Dedifferentiated amniotic fluid mesenchymal stem cell (primary cell): Measurements from ENCODE around the gene CFAP161.
"Not testable (repeated sequence)": the region's sequence is repeated elsewhere in the genome, so short reads cannot be mapped to it uniquely, and the experiment has no call there.

Source experiments
- DNase-seq: peaks from one replicate; pipeline ENCODE4 v3.0.0-alpha.2; 2016; ENCODE audit errors: extremely low spot score

Gene CFAP161

GRCh38 chr15:81157939-81158223 lies 23.8 kb downstream of the CFAP161 start:
- no peak for DNase-seq

- not testable (repeated sequence) for DNase-seq
Observed at GRCh38 chr15:81158561-81158960, 24.5 kb downstream of the CFAP161 start.

- DNase-seq, result peak; percentile 93
Observed at GRCh38 chr15:81160312-81161159, 26.5 kb downstream of the CFAP161 start.

DNA sequence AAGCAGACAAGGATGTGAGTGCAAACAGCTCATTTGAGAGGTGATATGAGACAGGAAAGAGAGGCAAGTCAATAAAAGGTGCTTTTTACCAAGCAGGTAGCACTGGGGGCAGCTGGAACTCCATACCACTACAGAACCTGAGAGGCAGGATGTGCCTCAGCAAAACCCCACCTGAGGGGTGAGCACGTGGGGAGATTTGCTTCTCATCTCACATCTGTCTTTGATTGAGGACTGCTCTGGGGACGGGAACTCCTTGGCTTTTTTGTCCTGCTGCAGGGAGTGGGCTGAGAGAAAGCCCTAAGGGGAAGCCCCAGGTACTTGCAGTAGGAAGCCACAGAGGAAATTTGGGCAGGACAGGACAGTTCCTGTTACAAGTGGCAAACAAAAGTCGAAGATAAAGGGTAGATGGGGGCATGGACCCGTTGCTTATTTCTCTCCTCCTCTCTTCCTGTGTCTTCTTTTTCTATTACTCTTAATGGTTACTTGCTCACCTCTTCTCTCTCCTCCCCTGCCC lies 27.1 kb downstream of the CFAP161 start:
- no peak for DNase-seq

GRCh38 chr15:81161851-81162250 lies 27.8 kb downstream of the CFAP161 start:
- DNase-seq, result no peak

GRCh38 chr15:81163961-81164800 lies 30.1 kb downstream of the CFAP161 start:
- DNase-seq, result peak; percentile 83

DNA sequence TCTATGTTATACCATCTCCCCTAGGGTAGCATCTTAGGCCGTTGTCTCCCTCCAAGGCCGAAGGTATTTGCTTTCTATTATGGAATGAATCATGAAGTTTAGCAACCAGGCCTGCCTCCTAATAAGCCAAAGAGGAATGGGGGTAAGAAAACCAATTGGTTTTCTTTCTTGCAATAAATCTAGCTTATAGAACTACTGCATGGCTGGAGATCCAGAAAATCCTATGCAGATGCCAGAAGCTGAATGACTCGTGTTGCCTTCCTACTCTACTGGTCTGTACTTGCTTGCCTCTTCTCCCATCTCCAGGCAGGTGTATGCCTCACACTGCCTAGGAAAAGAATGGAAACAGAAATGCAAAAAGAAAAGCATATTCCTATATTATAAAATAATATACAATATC lies 31.5 kb downstream of the CFAP161 start:
- DNase-seq, result no peak

DNA sequence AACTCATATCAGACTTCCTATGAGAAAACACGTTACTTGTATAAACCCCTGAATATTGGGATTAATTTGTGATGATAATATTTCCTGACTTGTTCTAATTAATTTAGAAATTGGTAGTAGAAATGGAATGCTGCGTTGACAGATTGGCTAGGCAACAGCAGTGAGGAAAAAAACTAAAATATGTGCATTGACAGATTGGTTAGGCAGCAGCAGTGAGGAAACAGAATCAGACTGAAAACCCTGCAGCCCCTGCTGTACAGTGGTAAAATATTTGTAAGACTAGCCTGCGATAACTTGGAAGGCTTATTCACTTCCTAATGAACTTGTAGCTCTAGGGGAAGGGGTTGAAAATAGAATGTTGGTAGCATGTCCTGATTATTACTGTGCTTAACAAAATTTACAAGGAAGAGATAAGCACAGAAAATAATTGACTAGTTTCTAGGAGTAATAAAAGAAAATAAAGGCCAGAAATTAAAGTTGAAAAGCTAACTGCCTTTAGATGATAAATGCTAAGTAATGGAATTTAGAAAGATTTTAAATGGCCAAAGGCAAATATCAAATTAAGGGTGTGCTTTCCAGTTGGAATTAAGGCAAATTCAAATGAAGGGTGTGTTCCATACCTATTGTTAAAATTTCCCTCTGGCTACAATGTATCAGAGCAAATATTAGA lies 32.7 kb downstream of the CFAP161 start:
- no peak for DNase-seq

DNA sequence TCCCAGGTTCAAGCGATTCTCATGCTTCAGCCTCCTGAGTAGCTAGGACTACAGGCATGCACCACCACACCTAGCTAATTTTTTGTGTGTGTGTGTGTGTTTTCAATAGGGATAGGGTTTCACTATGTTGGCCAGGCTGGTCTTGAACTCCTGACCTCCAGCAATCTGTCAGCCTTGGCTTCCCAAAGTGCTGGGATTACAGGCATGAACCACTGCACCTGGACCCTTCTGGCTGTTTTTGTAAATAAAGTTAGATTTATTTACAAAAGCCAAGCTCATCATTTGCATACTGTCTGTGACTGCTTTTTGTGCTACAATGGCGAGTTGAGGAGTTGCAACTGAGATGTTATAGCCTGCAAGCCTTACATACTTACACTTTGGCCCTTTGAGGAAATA lies 34.1 kb downstream of the CFAP161 start:
- DNase-seq, result no peak

- DNase-seq, result no peak
Observed at GRCh38 chr15:81168644-81169043, 34.6 kb downstream of the CFAP161 start.

GRCh38 chr15:81170511-81170910 lies 36.4 kb downstream of the CFAP161 start:
- no peak for DNase-seq

GRCh38 chr15:81171286-81171685 lies 37.2 kb downstream of the CFAP161 start:
- no peak for DNase-seq

- no peak for DNase-seq
Observed at GRCh38 chr15:81174125-81174791, 40.2 kb downstream of the CFAP161 start.

DNA sequence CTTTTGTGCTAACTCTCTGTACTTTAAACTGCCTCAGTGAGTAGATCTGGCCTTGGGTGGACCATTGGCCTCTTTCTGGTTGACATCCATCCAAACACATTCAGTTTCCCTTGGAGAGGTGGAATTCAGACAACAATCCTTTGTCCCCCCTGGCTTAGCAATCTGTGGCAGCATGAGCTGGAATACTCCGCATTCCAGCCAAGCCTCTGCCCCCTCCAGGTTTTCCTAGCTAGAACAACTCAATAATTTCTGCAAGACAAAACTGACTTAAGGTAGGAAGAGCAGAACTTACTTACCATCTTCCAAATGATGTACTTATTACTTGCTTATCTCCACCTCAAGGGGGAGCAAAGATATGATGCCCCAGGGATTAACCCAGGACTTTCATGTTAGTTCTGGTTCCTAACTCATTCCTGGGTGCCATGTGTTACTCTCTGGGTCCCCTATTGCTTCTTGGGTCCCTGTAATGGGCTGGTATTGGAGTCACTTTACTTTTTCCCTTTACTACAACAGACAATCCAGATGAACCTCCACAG lies 40.8 kb downstream of the CFAP161 start:
- no peak for DNase-seq

DNA sequence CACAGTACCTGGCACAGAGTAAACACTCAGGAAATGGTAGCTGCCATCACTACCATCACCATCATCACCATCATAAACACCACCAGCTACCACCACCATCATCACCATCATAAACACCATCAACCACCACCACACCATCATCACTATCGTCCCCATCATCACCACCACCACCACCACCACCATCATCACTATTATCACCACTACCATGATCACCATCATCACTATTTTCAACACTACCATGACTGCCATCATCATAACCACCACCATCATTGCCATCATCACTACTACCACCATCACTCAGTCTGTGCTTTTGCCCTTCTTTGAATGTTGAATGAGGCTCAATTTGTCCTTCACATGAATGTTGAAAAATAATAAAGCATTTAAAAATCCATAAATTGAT lies 41.4 kb downstream of the CFAP161 start:
- no peak for DNase-seq

DNA sequence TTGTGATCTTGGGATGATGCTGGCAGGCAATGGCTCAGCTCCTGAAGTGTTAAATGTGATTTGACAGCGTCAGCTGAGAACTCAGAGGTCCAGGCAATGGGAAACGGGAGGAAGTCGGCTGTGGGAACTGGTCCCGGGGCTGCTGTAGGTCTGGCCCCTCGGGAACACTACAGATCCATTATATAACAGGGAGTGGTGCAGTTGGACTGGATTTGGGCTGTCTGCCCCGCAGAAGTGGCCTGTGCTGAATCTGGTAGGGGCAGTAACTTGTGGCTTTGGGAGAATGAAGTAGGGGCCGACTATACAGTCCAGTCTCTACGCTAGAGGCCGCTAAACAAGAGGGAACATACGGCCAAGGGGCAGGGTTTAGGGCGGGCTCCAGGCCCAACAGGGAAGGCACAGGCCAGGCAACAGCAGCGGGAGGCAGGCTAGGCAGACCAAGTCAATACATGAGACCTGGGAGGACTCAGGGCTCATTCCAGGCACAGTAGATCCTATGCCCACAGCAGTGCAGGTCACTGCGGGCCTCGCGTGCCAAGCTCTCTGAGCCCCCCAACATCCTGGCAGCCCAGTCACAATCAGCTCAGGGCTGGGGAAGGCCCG lies 42.3 kb downstream of the CFAP161 start:
- DNase-seq, result no peak

DNA sequence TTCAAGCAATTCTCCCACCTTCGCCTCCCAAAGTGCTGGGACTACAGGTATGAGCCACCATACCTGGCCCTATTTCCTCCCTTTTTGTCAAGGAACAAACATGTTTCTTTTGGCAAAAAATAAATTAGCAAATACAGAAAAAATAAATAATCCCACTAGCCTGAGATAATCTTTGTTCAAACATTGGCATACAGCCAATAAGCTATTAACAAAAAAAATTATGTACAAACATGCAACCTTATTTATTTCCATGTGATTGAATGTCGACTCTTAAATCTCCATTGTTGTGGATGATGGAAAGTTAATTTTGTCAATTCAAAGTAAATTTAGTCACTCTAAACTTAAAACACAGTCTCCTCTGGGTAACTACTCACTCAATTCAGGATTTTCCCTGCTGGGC lies 44.3 kb downstream of the CFAP161 start:
- DNase-seq, result no peak

- DNase-seq, result no peak
Observed at GRCh38 chr15:81181220-81181619, 47.1 kb downstream of the CFAP161 start.

DNA sequence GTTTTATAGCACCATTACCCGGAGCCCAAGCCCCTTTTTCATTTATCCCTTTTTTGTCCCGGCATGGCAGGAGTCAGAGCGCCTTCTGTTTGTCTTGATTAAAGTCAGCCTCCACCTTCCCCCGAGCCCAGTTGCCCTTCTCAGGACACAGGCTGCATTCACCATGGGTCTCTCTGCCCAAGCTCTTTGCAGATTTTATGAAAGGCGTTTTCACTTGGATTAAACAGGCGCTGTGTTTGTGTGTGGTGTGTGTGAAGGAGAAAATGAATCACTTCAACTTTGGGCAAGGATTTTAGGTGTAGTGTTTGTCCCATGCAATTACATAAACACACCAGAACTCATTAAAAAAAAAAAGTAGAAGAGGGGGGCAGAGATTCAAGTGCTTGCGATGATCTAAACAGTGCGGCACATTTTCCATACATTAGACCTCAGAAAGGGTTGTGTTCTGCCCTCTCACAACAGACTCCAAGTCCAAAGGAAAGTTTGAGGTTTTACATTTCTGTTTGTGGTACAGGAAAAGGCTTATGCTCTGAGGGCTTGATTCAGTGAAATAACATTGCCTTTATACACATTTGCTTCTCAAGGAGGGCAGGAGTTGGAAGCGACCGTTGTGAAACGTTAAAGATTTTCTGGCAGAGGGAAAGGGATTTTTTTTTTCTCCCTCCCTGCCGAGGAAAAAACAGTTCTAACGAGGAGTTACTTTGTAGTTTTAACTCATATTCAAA lies 48.1 kb downstream of the CFAP161 start:
- peak; percentile 28 for DNase-seq

DNA sequence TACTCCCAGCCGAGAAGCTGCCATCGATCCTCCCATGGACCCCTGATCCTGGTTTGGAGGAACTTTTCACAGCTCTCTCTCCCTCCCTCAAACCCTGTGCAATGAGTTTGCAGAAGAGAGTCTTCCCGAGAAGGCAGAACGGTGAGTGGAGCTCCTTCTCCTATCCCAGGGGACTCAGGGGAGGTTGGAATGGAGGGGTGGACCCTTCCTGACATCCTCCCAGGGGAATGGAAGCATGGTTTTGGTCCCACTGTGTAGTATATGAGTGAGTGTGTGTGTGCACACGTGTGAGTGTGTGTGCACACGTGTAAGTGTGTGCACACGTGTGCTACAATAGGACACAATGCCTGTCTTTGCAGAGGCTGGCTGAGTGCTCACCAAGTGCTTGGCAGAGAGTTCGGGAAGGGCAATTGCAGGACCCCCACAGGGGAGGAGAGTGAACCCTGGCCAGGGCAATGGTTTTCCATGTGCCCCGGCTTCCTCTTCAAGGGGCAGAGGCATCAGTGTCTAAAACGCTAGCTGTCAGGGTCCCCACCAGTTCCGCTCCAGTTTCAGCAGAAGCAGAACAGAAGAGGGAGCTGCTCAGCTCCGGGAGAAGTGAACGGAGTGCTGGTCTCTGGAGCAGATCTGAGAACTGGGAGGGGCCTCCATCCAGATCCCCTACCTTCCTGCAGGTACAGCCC lies 48.8 kb downstream of the CFAP161 start:
- no peak for DNase-seq
